H9 (cell line): ENCODE results near the gene C1RL. TPM values are rescaled to one million over a fixed set of nuclear protein-coding genes. Genes with fewer than 3 reads are reported as not detected.
A peak's percentile ranks its signal among the peaks of the same experiment; 100 is the strongest.

Source experiments
- DNase-seq: peaks from one replicate; pipeline ENCODE4 v3.0.0-alpha.2; 2017
- H2AFZ ChIP-seq: one replicate; pipeline ENCODE4 v1.6.1; 2013; ENCODE audit warnings: mild to moderate bottlenecking, low read length, control low read depth, moderate library complexity
- H2AK5ac ChIP-seq: 2 replicates; pipeline ENCODE4 v1.6.1; 2013; ENCODE audit warnings: low read length, control low read depth, mixed read lengths; ENCODE audit not compliant: insufficient read length
- H2BK120ac ChIP-seq: one replicate; pipeline ENCODE4 v1.6.1; 2013; ENCODE audit warnings: low read depth, mild to moderate bottlenecking, low read length, control low read depth, inconsistent platforms; ENCODE audit not compliant: poor library complexity, severe bottlenecking
- H2BK12ac ChIP-seq: 2 replicates; pipeline ENCODE4 v1.6.1; 2013; ENCODE audit warnings: low read length, control low read depth, mixed read lengths, low read depth; ENCODE audit not compliant: insufficient read length
- H2BK15ac ChIP-seq: 2 replicates; pipeline ENCODE4 v1.6.1; 2013; ENCODE audit warnings: low read depth, low read length, control low read depth
- H2BK20ac ChIP-seq: one replicate; pipeline ENCODE4 v1.6.1; 2013; ENCODE audit warnings: low read depth, mild to moderate bottlenecking, low read length, control low read depth, inconsistent platforms; ENCODE audit not compliant: poor library complexity, severe bottlenecking
- H2BK5ac ChIP-seq: 2 replicates; pipeline ENCODE4 v1.6.1; 2013; ENCODE audit warnings: low read length, control low read depth, mixed read lengths; ENCODE audit not compliant: insufficient read length
- H3K14ac ChIP-seq: 2 replicates; pipeline ENCODE4 v1.6.1; 2013; ENCODE audit warnings: low read length, control low read depth; ENCODE audit not compliant: insufficient read depth
- H3K18ac ChIP-seq: 2 replicates; pipeline ENCODE4 v1.6.1; 2013; ENCODE audit warnings: low read depth, mild to moderate bottlenecking, mixed read lengths, low read length, control low read depth; ENCODE audit not compliant: insufficient read length
- H3K23ac ChIP-seq: 2 replicates; pipeline ENCODE4 v1.6.1; 2013; ENCODE audit warnings: low read length, control low read depth, mixed read lengths, low read depth; ENCODE audit not compliant: insufficient read length
- H3K23me2 ChIP-seq: 2 replicates; pipeline ENCODE4 v1.6.1; 2013; ENCODE audit warnings: low read depth, mild to moderate bottlenecking, mixed read lengths, low read length, control low read depth; ENCODE audit not compliant: insufficient read length, poor library complexity, severe bottlenecking
- H3K27ac ChIP-seq: 2 replicates; pipeline ENCODE4 v1.5.1; 2013; ENCODE audit warnings: low read length, control low read depth, mixed read lengths, low read depth; ENCODE audit not compliant: insufficient read length
- H3K27me3 ChIP-seq: 2 replicates; pipeline ENCODE4 v1.6.1; 2013; ENCODE audit warnings: low read length, control low read depth, inconsistent platforms; ENCODE audit not compliant: insufficient read depth
- H3K4ac ChIP-seq: 2 replicates; pipeline ENCODE4 v1.6.1; 2013; ENCODE audit warnings: low read depth, mild to moderate bottlenecking, control low read depth, inconsistent platforms, low read length, moderate library complexity
- H3K4me1 ChIP-seq: 2 replicates; pipeline ENCODE4 v1.6.1; 2013; ENCODE audit warnings: low read length, control low read depth, inconsistent platforms; ENCODE audit not compliant: insufficient read depth
- H3K4me2 ChIP-seq: 2 replicates; pipeline ENCODE4 v1.6.1; 2013; ENCODE audit warnings: low read length, control low read depth, mixed read lengths; ENCODE audit not compliant: insufficient read length, insufficient read depth
- H3K56ac ChIP-seq: 2 replicates; pipeline ENCODE4 v1.6.1; 2013; ENCODE audit warnings: low read depth, mild to moderate bottlenecking, mixed read lengths, low read length, control low read depth; ENCODE audit not compliant: insufficient read length
- H3K79me1 ChIP-seq: 2 replicates; pipeline ENCODE4 v1.6.1; 2013; ENCODE audit warnings: low read depth, mild to moderate bottlenecking, moderate library complexity, low read length, control low read depth, inconsistent platforms; ENCODE audit not compliant: insufficient read depth, poor library complexity, severe bottlenecking
- H3K79me2 ChIP-seq: 2 replicates; pipeline ENCODE4 v1.6.1; 2013; ENCODE audit warnings: low read length, control low read depth, inconsistent platforms; ENCODE audit not compliant: insufficient read depth
- H3K9ac ChIP-seq: 2 replicates; pipeline ENCODE4 v1.6.1; 2013; ENCODE audit warnings: low read length, control low read depth, mixed read lengths; ENCODE audit not compliant: insufficient read length; ENCODE audit errors: extremely low read depth
- H3K9me3 ChIP-seq: one replicate; pipeline ENCODE4 v1.6.1; 2013; ENCODE audit warnings: low read depth, low read length, inconsistent platforms; ENCODE audit not compliant: control insufficient read depth
- H3T11ph ChIP-seq: one replicate; pipeline ENCODE4 v1.6.1; 2013; ENCODE audit warnings: mild to moderate bottlenecking, low read length, control low read depth, inconsistent platforms
- H4K20me1 ChIP-seq: one replicate; pipeline ENCODE4 v1.6.1; 2013; ENCODE audit not compliant: control insufficient read depth, insufficient read length, insufficient read depth
- H4K5ac ChIP-seq: 2 replicates; pipeline ENCODE4 v1.6.1; 2013; ENCODE audit warnings: low read depth, mild to moderate bottlenecking, mixed read lengths, low read length, control low read depth; ENCODE audit not compliant: insufficient read length
- H4K8ac ChIP-seq: replicated peaks from 2 replicates; pipeline ENCODE4 v1.6.1; 2013; ENCODE audit warnings: low read length, control low read depth, mixed read lengths, low read depth; ENCODE audit not compliant: insufficient read length
- H4K91ac ChIP-seq: 2 replicates; pipeline ENCODE4 v1.6.1; 2013; ENCODE audit warnings: low read depth, mild to moderate bottlenecking, moderate library complexity, mixed read lengths, low read length, control low read depth; ENCODE audit not compliant: insufficient read length
- H3K27ac Mint-ChIP-seq, 3 experiments: 2 replicates in 2 of 3; 3 replicates in 1 of 3; pipeline ENCODE4 v1.8.0; 2020 to 2021; ENCODE audit warnings: mixed read lengths in 3 of 3, mild to moderate bottlenecking in 1 of 3, moderate library complexity in 1 of 3
- H3K27me3 Mint-ChIP-seq: 2 replicates; pipeline ENCODE4 v1.8.0; 2021; ENCODE audit warnings: low read depth, mild to moderate bottlenecking, moderate library complexity, mixed read lengths
- H3K36me3 Mint-ChIP-seq, 3 experiments: 2 replicates in 2 of 3; 3 replicates in 1 of 3; pipeline ENCODE4 v1.8.0; 2020 to 2021; ENCODE audit warnings: low read depth in 3 of 3, mixed read lengths in 3 of 3; ENCODE audit not compliant: insufficient read depth in 1 of 3
- H3K4me1 Mint-ChIP-seq, 2 experiments: 2 replicates each; pipeline ENCODE4 v1.8.0; 2020; ENCODE audit warnings: mixed read lengths in 2 of 2
- H3K4me3 Mint-ChIP-seq, 2 experiments: 2 replicates in 1 of 2; 3 replicates in 1 of 2; pipeline ENCODE4 v1.8.0; 2020 to 2021; ENCODE audit warnings: mild to moderate bottlenecking in 2 of 2, mixed read lengths in 2 of 2, moderate library complexity in 1 of 2
- H3K9me3 Mint-ChIP-seq, 2 experiments: 2 replicates in 1 of 2; 3 replicates in 1 of 2; pipeline ENCODE4 v1.8.0; 2020; ENCODE audit warnings: mild to moderate bottlenecking in 2 of 2, mixed read lengths in 2 of 2, moderate library complexity in 1 of 2
- CTCF ChIP-seq: fragments of 200-600 bp; sonication (generic); conservative IDR thresholded peaks from 3 replicates; pipeline ENCODE4 v1.8.0; 2021; ENCODE audit warnings: antibody characterized with exemption, mild to moderate bottlenecking
- WGBS: extraction: QIAGEN DNeasy Blood & Tissue Kit; methylation state at CpG from one replicate; pipeline ENCODE4 v1.1.7; 2013; ENCODE audit warnings: missing lambda C conversion rate, low lambda C conversion rate, mixed read lengths; ENCODE audit not compliant: insufficient read length; ENCODE audit errors: extremely low coverage; 5-methylcytosine and 5-hydroxymethylcytosine counted together
- total RNA-seq: library from RNA; stranded (reverse); gene quantifications from 2 replicates; pipeline ENCODE4 v1.2.1, GENCODE V29; 2021

C1RL gene
- total RNA-seq, 1 experiment from 2014 or later: 15.1 TPM

GRCh38 chr12:7046383-7047105 lies 62.5 kb downstream of the C1RL start:
- Histone ChIP-seq H4K8ac (no peak overlapping the region), H2BK20ac (no peak overlapping the region), H3K9me3 (no peaks in the 10 kb centered on the region), H2BK12ac (no peak overlapping the region), H4K20me1 (no peaks in the 10 kb centered on the region), H4K91ac (no peak overlapping the region), H4K5ac (no peak overlapping the region), H3K18ac (no peak overlapping the region), H3K79me2 (no peaks in the 10 kb centered on the region), H3K14ac (no peak overlapping the region), H2AFZ (no peak overlapping the region), H2BK5ac (no peak overlapping the region), H3K4me2 (no peak overlapping the region), H3K23ac (no peak overlapping the region), H2AK5ac (no peak overlapping the region), H3T11ph (no peak overlapping the region), H3K27me3 (no peaks in the 10 kb centered on the region), H3K23me2 (no peaks in the 10 kb centered on the region), H3K4ac (no peak overlapping the region), H3K9ac (no peak overlapping the region), H2BK120ac (no peak overlapping the region), H3K56ac (no peak overlapping the region), H3K79me1 (no peaks in the 10 kb centered on the region), H3K4me1 (no peaks in the 10 kb centered on the region), H2BK15ac (no peak overlapping the region), H3K27ac (no peak overlapping the region)
- H3K27ac Mint-ChIP-seq: no peak overlapping the region; a peak in 1 of 7 replicates
- peaks cover 3% of the 10 kb centered on the region; the same call in 1 of the 2 replicates for H3K27me3 Mint-ChIP-seq
- 0 out of 3 replicates have a peak, but pooled peaks have one; percentile 13 for TF ChIP-seq CTCF
- H3K4me3 Mint-ChIP-seq: no peak overlapping the region
- WGBS: no CpG with 5 or more reads among the region's 5 CpGs
- H3K4me1 Mint-ChIP-seq: peaks cover 3 to 4% of the 10 kb centered on the region in 2 experiments; a peak in 3 of 4 replicates
- H3K9me3 Mint-ChIP-seq: peaks cover 0 to 5% of the 10 kb centered on the region in 2 experiments; a peak in 2 of 5 replicates
- H3K36me3 Mint-ChIP-seq: no peaks in the 10 kb centered on the region
- DNase-seq: no peak
